ENCODE measurements around the gene SCFD2. TPM values are rescaled to one million over a fixed set of nuclear protein-coding genes. Genes with fewer than 3 reads are reported as not detected.

The SCFD2 gene
- total RNA-seq, 2 donors from 2014 or later = 20.3 to 27.4 TPM

DNA sequence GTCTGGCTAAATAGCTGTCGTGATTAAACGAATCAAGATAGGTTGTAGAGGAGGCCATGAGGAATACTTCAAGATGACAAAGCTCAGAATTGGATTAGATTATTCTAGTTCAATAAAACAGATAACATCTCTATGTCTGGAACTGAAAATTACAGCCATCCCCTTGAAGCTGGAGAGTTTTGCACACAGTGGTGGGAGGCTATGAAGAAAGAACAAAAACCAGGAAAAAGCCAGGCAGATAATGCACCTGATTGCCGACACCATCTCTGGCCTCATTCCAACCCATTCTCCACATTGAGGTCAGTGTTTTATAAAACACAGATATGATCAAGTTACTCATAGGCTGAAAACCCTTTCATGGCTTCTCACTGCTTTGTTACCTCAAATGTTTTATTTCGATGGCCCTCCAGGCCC lies 315.5 kb downstream of the SCFD2 start:
- Histone ChIP-seq H3K36me3 (no peaks in the 10 kb centered on the region), H3K9me3 (no peaks in the 10 kb centered on the region), H3K27ac (no peak overlapping the region), H3K4me1 (ENCODE audit: control insufficient read depth in 1 of 2, low read depth in 2 of 2) (peaks cover 5 to 10% of the 10 kb centered on the region in 2 donors), H3K27me3 (replicated peaks; ENCODE audit: insufficient read depth) (no peaks in the 10 kb centered on the region), H3K4me3 (no peak overlapping the region)
- no peak for ATAC-seq (ENCODE audit: insufficient number of reproducible peaks, low FRiP score, low read depth)
- no peak for TF ChIP-seq CTCF (IDR thresholded peaks at IDR 0.05)
- DNase-seq (ENCODE audit: low spot score) = no peak

DNA sequence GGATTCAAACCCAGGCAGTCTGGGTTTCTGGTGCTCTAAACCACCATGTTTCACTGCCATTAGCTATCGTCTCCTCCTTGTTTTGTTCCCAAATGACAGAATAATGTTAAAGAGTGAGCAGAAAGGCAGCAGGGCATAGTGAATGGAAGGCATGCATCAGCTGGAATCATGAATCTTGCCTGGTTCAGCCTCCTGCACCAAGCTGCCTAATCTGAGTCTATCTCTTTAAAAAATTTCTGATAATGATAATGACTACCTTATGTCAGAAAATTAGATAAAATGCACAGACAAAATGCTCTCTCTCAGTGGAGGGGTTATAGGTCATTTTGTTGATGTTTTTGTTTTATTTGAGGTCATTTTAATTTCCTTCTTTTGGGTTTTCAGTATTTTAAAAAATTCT lies 316.3 kb downstream of the SCFD2 start:
- DNase-seq (ENCODE audit: low spot score) = no peak

DNA sequence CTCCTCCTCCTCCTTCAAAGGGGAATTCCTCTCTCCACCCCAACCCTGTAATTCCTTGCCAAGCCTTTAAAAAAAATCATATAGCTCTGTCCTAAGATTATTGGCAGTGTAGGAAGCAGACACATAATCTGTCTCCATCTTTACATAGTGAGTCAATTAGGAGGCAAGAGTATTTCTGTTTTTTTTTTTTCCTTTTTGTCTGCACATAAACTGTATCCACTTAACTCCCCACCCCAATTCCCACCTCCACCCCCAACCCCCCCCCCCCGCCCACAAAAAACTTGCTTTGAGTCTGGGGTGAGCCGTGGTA lies 321.3 kb downstream of the SCFD2 start:
- H3K27ac ChIP-seq = no peak overlapping the region
- no peak for TF ChIP-seq CTCF (IDR thresholded peaks at IDR 0.05)
- no peak for ATAC-seq (ENCODE audit: insufficient number of reproducible peaks, low FRiP score, low read depth)

More for the DNA sequence above, 316.3 kb downstream of the SCFD2 start:
- no peaks in the 10 kb centered on the region for H3K36me3 ChIP-seq
- H3K9me3 ChIP-seq = no peaks in the 10 kb centered on the region
- TF ChIP-seq CTCF (IDR thresholded peaks at IDR 0.05) = no peak
- H3K4me3 ChIP-seq = no peak overlapping the region
- no peaks in the 10 kb centered on the region for H3K27me3 ChIP-seq (replicated peaks; ENCODE audit: insufficient read depth)
- peaks cover 0 to 2% of the 10 kb centered on the region in 2 donors for H3K4me1 ChIP-seq (ENCODE audit: control insufficient read depth in 1 of 2, low read depth in 2 of 2)
- H3K27ac ChIP-seq = no peak overlapping the region
- no peak for ATAC-seq (ENCODE audit: insufficient number of reproducible peaks, low FRiP score, low read depth)

DNA sequence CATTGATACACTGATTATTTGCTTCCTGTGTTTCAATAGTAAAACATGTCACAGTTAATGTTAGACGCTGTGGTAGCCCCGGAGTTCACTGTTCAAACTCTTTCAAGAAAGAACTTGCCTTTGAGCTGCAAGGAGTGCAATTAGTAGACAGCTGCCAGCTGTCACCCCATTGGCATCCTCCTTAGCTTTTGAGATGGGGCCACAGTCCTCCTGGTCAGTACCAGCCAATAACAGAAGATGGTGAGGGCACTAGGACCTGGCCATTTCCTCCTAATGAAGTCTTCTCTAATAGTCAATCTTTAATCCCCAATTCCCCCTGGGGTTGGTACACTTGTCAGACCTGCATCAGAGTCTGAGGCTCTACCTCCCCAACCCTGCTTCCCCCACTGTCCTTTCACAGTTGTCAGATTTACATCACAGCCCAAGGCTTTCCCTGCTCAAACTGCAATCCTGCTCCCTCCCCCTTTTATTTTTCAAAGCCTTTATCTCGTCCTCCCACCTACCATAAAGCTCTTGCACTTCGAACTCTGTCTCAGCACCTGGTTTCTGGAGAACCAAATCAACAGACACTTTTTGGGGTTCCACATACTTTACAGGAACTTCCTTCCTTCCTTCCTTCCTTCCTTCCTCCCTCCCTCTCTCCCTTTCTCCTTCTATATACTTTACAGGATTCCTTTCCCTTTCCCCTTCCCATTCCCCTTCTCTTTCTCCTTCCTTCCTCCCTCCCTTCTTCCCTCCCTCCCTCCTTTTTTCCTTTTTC lies 321.8 kb downstream of the SCFD2 start:
- H3K27me3 ChIP-seq (replicated peaks; ENCODE audit: insufficient read depth) = no peaks in the 10 kb centered on the region
- no peak for DNase-seq (ENCODE audit: low spot score)
- no peak overlapping the region for H3K4me3 ChIP-seq
- H3K9me3 ChIP-seq = no peaks in the 10 kb centered on the region
- H3K27ac ChIP-seq = no peak overlapping the region
- no peaks in the 10 kb centered on the region for H3K4me1 ChIP-seq (ENCODE audit: control insufficient read depth in 1 of 2, low read depth in 2 of 2)
- ATAC-seq (ENCODE audit: insufficient number of reproducible peaks, low FRiP score, low read depth) = no peak
- H3K36me3 ChIP-seq = no peaks in the 10 kb centered on the region
- TF ChIP-seq CTCF (IDR thresholded peaks at IDR 0.05) = no peak

More for the DNA sequence above, 321.3 kb downstream of the SCFD2 start:
- H3K4me1 ChIP-seq (ENCODE audit: control insufficient read depth in 1 of 2, low read depth in 2 of 2) = no peaks in the 10 kb centered on the region
- H3K36me3 ChIP-seq = no peaks in the 10 kb centered on the region
- H3K27me3 ChIP-seq (replicated peaks; ENCODE audit: insufficient read depth) = no peaks in the 10 kb centered on the region
- H3K4me3 ChIP-seq = no peak overlapping the region
- no peaks in the 10 kb centered on the region for H3K9me3 ChIP-seq
- no peak for DNase-seq (ENCODE audit: low spot score)

GRCh38 chr4:53043055-53043454 lies 322.8 kb downstream of the SCFD2 start:
- Histone ChIP-seq H3K4me1 (ENCODE audit: control insufficient read depth in 1 of 2, low read depth in 2 of 2) (no peaks in the 10 kb centered on the region), H3K4me3 (no peak overlapping the region), H3K27ac (no peak overlapping the region), H3K36me3 (no peaks in the 10 kb centered on the region), H3K27me3 (replicated peaks; ENCODE audit: insufficient read depth) (no peaks in the 10 kb centered on the region), H3K9me3 (no peaks in the 10 kb centered on the region)
- TF ChIP-seq CTCF (IDR thresholded peaks at IDR 0.05) = no peak
- ATAC-seq (ENCODE audit: insufficient number of reproducible peaks, low FRiP score, low read depth) (no peak), DNase-seq (ENCODE audit: low spot score) (no peak)
